Fibroblast of lung (primary cell): ENCODE data around the gene HOXB1.

Experiments used
- CTCF ChIP-seq, 2 donors: IDR thresholded peaks in 1 of 2; conservative IDR thresholded peaks in 1 of 2; 1 replicate in 1 of 2; 2 replicates in 1 of 2; pipeline ENCODE4 v1.5.1; 2011 to 2012; ENCODE audit warnings: low read length in 2 of 2, control low read depth in 1 of 2, inconsistent platforms in 1 of 2, low read depth in 1 of 2, mild to moderate bottlenecking in 1 of 2
- EZH2 ChIP-seq: IDR thresholded peaks from 2 replicates; pipeline ENCODE4 v1.5.1; 2012; ENCODE audit warnings: low read length, control low read depth, mild to moderate bottlenecking; ENCODE audit errors: missing control alignments

- TF ChIP-seq CTCF (conservative IDR thresholded peaks at IDR 0.05 in 1 of 2, IDR thresholded peaks at IDR 0.05 in 1 of 2; ENCODE audit: low read depth in 1 of 2, low read length in 2 of 2) (no peak), EZH2 (no peak)
Measured at GRCh38 chr17:48548523-48549280, 17.9 kb upstream of the HOXB1 start.
